GM23248 (cell line): ENCODE results near the gene CTTNBP2.

Source experiments
- EZH2 ChIP-seq: fragments of 200-600 bp; sonication (generic); IDR thresholded peaks from 2 replicates; pipeline ENCODE4 v1.6.1; 2018; ENCODE audit warnings: antibody characterized with exemption, mild to moderate bottlenecking; ENCODE audit not compliant: insufficient read depth, poor library complexity, severe bottlenecking
- EZH2phosphoT487 ChIP-seq: fragments of 200-600 bp; sonication (generic); IDR thresholded peaks from 2 replicates; pipeline ENCODE4 v1.6.1; 2018; ENCODE audit warnings: antibody characterized with exemption, moderate library complexity, mild to moderate bottlenecking, low read depth; ENCODE audit not compliant: insufficient read depth

DNA sequence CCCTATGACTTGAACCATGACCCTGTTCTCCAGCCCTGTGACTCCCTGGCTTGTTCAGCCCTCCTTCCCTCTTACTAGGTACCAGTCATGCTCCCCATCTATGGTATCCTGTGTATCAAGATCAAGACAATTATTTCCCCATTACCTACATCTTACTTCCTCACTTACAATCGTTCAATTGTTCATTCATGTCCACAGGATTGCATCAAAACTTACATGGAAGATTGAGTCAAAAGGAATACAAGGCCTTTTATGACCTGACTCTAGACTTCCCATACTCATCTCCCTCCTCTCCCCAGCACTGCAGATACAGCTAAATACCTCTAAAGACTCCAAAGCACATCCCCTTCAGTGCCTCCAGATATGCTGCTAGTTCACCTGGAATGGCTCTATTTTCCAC lies 109.2 kb downstream of the CTTNBP2 start:
- no peak for TF ChIP-seq EZH2phosphoT487
- no peak for TF ChIP-seq EZH2
